Activated naive CD4-positive, alpha-beta T cell treated with Interleukin-2 at 50 U/mL for 16 hours (primary cell): ENCODE data around the gene SNAPC5.
A peak's percentile ranks its signal among the peaks of the same experiment; 100 is the strongest.
"Not testable (repeated sequence)": the region's sequence is repeated elsewhere in the genome, so short reads cannot be mapped to it uniquely, and the experiment has no call there.

Source experiments
- DNase-seq: peaks from one replicate; pipeline ENCODE4 v3.0.0-alpha.2; 2020

SNAPC5 gene, protein sequence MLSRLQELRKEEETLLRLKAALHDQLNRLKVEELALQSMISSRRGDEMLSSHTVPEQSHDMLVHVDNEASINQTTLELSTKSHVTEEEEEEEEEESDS

DNA sequence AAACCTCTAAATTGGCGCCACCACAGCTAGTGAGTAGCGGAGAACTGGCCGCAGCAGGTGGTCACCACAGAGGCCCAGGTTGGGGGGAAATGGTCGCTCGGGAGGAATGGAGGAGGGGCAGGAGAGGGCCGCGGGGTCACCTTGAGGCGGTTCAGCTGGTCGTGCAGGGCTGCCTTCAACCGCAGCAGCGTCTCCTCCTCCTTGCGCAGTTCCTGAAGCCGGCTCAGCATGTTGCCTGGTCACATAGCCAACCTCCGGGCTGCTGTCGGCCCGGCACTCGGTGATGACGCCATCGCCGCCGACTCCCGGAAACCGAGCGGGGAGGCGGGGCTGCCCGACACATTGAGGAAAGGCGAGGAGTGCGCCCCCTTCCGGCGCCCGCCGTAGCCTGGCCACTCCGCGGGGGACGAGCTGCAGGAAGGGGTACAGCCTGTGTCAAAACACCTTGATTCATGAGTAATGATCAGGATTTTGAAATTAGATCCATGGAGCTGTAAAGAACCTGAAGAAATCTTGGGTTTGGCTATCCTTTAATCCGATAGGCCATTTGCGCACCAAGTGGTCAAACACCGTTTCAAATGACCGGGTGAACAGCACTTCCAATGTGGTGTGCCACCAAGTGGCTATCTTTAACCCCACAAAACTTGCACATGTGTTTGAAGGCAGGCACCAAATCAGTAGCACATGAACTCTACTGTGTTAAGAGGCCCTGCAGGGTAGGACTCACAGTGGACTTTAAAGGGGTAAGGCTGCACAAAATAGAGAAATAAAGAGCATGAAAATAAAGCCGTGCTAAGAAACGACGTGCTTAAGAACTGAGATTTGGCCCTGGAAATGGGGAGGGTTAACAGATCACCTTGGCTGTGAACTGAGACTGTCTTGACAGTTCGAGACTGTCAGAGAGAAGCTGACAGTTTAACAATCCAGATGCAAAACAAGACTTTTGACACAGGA lies at the start of gene SNAPC5:
TSS of gene SNAPC5 (minus strand) at position 261 of the 954 bp plus-strand sequence. CDS start at position 230, 31 bp downstream.
- peak; percentile 98 for DNase-seq

DNA sequence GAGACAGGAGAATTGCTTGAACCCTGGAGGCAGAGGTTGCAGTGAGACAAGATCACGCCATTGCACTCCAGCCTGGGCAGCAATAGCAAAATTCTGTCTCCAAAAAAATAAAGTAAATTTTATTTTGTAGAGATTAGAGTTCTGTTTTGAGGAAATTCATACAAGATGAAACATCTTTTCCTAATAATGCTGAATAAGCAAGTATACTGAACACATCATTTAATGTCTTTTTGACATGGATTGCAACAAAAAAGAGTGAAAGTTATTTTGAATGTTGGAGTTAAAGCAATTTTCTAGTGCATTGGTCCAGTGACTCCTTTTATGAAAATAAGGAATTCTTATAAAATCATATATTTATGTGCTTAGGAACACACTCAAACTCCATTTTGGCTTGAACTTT lies 47.7 kb upstream of the SNAPC5 start:
- DNase-seq: no peak

DNA sequence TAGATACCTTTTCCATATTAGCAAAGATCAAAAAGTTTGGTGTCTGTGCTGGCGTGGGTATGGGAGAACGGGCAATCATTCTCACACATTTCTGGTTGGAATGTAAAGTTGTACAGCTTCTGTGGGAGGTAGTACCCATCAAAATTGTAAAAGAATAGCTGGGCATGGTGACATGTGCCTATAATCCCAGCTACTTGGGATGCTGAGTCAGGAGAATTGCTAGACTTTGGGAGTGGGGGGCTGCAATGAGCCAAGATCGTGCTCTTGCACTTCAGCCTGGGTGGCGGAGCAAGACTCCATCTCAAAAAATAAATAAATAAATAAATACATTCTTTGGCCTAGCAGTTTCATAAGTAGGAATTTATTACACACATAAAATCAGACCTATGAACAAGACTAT lies 45.3 kb upstream of the SNAPC5 start:
- DNase-seq: no peak

DNA sequence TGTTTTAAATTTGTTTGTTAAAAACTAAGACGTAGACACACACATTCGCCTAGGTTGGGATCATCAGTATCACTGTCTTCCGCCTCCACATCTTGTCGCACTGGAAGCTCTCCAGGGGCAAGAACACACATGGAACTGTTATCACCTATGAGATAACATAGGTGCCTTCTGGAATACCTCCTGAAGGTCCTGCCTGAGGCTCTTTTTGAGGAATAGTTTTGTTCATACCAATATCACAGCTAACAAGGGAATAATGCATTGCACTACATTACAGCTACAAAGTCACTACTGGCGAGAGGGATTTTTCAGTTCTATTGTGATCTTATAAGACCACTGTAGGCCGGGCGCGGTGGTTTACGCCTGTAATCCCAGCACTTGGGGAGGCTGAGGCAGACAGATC lies 37.5 kb upstream of the SNAPC5 start:
- no peak for DNase-seq

DNA sequence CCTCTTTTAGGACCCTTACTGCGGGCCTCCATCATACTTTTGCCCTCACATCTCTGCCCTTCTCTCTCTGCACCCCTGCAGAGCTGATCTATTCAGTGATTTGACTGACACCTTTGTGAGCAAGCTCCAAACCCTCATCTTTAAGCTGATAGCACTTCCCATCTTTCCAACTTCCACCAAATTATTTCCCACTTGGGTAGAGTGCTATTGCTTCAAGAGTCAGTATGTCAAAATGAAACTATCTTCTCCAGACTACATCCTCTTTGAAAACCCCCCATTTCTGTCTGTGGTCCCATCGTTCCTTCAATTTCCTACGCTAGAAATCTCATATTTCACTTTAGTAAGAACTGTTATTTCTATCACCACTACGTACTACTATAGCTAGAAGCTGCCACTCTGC lies 27.3 kb upstream of the SNAPC5 start:
- no peak for DNase-seq

DNA sequence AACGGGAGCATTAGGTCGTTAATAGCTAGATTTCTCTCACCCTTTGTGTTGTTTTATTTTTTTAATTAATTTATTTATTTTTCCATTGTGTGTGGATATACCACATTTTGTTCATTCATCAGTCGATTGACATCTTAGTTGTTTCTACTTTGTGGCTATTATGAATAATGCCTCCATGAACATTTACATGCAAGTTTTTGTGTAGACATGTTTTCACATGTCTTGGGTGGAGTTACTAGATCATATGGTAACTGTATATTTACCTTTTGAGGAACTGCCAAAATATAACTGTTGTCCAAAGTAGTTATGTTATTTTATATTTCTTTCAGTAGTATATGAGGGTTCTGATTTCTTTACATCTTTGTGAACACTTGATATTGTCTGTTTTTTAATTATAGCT lies 26.4 kb upstream of the SNAPC5 start:
- no peak for DNase-seq

DNA sequence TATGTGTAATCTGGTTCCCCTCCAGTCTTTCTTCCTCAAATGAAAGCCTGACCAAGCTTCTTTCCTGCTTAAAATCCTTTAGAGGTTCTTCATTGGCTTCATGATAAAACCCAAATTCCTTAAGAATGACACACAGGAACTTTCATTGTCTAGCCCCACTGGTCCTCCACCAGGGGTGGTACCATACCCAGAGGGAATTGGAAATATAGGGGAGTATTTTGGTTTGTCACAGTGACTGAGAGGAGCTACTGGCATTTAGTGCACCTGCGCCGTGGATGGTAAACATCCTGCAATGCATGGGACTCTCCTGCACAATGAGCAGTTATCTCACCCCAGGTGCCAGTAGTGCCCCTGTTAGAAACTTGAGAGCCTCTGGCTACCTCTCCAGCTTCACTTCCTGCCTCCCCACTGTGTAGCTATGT lies 18.4 kb upstream of the SNAPC5 start:
- DNase-seq: no peak

DNA sequence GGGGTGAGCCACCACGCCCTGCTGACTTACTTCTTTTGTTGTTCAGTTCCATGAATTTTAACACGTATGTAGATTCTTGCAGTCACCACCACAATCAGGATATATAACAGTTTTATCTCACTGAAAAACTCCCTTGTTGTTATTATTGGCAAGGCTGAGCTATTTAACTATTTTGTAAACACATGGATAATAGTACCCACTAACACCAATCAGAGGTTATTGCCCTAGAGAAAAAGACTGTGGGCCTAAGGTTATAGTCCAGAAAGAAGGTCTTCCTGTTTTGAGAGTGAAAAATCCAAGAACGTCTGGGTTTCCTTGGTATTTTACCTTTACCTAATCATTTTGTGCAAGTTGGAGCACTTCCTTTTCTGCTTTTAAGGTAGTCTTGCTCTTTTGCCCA lies 17.0 kb upstream of the SNAPC5 start:
- DNase-seq: no peak

DNA sequence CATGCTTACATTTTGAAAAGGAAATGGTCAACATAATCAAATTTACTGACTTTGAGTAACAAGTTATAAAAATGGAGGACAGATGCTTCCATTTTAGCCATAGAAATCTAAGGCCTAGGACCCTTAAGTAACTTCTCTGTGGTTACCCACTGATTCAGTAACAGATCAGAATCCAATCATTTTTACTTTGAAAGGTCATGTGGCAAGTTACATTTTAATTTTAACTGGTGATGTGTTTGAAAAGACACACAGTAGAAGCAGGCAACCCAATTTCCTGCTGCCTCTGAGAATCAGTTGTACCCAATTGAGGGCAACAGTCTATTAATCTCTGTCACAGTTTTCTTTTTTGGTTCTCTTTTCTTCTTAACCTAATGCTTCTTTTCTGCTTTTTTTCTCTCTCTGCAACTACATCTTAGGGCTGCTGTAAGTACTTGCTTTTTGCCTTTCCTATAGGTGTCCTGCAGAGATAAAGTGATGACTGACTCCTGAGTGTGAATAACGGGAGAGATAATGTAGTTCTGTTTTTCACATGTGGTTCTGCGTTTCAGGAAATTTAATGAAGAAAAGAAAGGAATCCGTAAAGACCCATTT lies 10.8 kb upstream of the SNAPC5 start:
- no peak for DNase-seq

DNA sequence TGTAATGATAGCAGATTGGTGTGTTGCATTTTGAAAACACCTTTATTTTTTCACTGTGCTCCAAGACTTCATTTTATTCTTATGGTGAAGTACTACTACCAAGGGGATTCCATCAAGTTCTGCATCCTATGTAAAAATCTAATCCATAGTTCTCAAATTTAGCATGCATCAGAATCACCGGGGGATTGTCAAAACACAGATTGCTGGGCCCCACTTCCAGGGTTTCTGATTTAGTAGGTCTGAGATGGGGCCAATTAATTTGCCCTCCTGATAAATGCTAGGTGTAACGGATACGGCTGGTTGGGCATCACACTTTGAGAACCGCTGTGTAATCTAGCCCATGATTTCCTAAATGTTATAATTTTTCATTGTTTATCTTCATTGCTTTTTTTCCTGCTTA lies 8.3 kb upstream of the SNAPC5 start:
- no peak for DNase-seq

DNA sequence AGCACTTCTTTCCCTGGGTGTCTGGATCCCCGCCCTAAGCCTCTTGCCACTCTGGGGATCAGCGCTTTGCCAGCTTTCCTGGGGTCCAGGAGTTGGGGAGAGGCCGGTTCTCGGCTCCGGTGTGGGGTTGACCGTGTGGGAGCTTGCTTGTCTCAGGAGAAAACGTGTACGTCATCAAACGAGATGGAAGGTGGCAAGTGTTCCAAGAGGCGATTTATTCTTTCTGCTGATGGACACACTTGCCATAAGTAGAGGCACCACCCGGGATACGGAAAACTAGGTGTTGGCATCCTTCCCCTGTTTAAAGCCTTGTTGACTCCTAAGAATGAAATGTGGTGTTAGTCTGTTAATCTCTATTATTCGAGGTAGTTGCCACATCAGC lies 7.9 kb upstream of the SNAPC5 start:
- DNase-seq: no peak

DNA sequence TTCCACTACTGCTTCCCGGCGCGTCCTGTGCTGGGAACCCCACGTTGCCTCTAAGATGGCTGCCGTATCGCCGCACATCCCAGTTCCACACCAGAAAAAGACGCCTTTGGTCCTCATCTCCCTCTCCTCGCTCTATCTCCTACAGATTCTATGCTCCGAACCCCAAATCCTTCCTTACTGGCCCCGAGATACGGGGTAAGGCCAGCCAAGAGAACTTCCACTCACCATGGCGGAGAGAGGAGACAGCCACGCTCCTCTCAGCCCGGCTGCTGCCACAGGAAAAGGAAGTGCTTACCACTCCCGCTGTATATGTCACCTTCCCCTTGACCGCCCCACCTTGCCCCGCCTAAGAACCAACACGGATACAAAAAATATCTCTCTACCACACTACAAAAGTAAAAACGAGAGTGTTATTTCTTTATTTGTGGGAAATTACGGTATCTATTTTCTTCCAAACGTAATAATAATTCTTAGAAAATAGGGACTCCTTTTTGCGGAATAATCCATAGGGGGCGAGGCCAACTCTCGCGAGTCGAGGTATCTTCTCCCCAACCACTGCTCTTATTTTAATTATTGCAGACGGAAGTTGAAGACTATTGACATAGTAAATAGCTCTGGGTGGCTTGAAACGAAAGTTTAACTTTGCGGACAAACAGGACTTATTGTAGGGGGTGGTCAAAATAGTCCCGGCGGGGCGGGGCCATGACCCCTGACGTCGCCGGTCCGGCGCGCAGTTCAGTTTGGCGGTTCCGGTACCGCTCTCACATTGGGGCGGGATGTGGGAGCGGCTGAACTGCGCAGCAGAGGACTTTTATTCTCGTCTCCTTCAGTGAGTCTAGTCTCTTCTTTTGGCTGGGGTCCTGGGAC lies 7.2 kb upstream of the SNAPC5 start, which contains the start of the genes RPL4 and ZWILCH:
TSS of gene RPL4 (minus strand) at position 293 of the 867 bp plus-strand sequence. CDS start at position 228, 65 bp downstream.
TSS of gene ZWILCH (plus strand) at position 764 of the 867 bp plus-strand sequence. CDS start at position 777, 13 bp downstream.
- DNase-seq: peak; percentile 84

DNA sequence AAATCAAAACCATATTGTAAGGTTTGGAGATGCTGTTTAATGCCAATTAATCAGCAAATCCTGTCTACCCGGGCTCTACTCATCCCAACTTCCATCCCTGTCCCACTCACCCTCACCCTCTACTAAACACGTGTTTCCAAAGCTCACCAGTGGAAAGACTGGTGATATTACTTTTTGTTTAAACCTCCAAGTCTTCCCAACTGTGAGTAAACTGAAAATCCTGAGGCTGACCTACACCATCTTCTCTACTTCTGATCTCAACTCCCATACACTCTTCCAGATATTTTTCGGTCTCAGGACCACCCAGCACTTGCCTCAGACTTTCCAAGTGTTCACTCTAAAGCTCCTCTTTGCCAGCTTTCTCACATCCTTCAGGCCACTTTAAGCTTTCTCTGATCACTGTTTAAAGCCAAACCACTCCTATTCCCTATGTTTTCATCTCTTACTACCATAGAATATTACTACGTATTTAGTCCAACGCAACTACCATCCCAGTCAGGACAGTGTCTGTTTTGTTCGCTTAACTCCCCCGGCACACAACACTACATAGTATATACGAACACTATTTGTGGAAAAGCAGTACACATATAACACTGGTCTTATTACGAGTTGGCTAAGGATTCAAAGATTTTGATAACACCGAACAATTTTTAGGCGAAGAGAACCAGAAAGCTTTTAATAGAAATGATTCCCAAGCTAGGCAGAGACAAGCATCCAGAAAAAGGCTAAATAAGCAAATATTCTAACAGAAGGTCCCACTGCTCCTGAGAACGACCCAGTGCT lies 6.4 kb upstream of the SNAPC5 start:
- no peak for DNase-seq

DNA sequence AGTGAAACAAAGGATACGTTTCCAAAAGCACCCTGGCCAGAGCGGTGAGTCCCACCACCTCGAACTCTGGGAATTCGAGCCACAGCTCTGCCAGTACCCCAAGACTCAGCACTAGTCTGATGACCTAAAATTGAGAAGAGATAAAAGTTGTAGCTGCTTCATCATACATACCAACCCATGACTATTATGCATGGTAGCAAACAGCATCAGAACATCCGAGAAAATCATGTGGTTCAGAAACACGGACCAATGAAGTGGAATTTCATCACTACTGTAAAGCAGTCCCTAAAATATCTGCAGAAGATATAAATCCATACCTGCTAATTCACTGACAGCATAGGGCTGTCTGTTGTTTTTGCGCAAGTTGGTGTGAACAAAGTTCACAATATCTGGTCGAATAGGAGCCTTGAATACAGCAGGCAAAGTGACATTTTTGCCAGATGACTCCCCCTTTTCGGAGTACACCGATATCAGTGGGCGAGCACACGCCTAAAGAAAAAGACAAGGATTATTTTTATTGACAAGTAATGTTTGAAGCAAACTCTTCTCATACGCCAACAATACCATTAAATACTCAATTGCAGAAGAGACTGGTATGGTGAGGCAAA lies 5.6 kb upstream of the SNAPC5 start:
- not testable (repeated sequence) for DNase-seq

DNA sequence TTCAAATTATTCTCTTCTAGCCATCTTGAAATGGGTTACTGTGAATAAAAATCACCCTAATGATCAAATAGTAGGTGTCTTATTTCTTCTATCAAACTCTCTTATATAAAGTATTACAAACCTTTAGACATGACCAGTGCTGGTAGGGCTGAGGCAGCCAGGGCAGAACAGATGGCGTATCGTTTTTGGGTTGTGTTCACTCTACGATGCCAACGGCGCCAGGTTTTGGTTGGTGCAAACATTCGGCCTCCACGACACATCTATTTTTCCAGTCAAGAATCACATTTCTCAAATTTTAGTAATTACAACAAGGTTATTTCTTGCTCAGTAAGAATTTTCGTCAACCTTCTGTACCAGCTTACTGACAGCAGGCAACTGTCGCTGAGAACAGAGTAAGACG lies 4.9 kb upstream of the SNAPC5 start:
- DNase-seq: no peak

DNA sequence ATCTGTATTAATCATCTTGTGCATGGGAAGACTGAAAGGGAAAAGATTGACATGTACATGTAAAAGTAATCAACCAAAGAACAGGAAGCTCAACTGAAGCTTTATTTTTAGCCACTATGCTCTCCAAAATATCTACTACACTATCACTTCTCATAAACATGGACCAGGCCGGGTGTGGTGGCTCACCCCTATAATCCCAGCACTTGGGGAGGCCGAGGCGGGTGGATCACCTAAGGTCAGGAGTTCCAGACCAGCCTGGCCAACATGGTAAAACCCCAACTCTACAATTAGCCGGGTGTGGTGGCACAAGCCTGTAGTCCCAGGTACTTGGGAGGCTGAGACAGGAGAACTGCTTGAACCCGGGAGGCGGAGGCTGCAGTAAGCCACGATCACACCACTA lies 2.8 kb upstream of the SNAPC5 start:
- DNase-seq: not testable (repeated sequence)

DNA sequence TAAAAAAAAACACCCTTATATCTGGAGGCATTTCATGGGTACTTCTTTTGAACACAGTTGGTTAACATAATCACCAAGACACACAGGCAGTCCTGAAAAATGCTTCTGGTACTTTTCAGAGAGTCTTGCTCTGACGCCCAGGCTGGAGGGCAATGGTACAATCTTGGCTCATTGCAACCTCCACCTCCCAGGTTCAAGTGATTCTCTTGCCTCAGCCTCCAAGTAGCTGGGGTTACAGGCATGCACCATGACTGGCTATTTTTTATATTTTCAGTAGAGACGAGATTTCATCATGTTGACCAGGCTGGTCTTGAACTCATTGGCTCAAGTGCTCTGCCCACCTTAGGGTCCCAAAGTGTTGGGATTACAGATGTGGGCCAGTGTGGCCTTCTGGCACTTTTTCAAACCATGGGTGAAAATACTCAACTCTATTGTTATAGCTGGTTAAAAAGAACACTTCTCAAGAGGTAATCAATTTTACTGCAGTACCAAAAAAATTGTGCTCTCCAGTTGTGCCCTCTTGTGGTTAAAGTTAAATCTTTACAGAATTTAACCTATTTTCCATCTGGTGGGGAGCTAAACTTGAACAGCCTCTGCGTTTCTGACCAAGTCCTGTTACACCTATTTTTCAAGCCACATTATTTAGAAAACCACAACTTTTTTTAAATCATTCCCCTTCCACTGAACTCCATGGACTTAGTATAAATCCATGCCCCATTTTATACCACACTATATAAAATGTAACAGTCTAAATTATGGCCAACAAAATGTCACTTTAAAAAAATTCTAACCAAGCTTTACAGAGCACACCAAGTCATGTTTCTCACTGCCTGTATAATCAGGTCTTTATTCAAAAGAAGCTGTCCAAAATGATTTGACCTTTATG lies 1.2 kb upstream of the SNAPC5 start:
- no peak for DNase-seq

DNA sequence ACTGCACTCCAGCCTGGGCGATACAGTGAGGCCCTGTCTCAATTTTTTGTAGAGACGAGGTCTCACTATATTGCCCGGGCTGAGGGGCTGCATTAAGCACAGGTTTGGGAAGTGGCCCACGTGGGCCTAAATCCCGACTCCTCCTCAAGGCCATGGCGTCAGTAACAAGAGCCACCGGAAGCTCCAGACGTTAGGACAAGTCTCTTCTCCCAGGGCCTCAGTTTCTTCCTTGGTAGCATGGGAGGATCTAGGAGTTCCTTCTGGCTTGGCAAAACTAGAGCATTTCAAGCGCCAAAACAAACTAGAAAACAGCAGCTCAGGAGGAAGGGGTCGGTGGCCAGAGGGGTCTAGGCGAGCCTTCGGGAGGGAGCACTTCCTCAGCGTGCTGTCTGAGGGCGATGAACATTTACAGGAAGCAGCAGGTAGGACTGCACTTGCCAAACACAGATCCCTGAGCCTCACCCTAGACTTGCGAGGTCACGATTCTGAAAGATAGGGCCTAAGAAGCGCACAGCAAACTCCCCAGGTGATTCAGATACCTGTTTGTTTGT lies 536 bp downstream of the SNAPC5 start:
- DNase-seq: no peak

DNA sequence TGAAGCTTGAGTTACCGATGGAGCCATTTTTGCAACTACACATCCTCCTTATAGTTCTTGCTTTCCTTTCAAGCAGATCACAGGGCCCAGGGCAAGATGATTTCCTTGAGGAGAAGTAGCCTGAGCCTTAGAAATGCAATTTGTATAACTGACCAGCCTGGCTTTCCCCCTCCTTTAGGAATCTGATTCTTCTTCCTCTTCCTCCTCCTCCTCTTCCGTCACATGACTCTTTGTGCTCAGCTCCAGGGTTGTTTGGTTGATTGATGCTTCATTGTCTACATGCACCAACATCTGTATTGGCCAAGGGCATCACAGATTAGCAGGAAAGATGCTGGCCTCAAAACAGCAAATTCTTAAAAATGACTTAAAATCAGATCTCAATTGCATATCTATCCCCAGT lies 3.3 kb downstream of the SNAPC5 start:
- DNase-seq: no peak

DNA sequence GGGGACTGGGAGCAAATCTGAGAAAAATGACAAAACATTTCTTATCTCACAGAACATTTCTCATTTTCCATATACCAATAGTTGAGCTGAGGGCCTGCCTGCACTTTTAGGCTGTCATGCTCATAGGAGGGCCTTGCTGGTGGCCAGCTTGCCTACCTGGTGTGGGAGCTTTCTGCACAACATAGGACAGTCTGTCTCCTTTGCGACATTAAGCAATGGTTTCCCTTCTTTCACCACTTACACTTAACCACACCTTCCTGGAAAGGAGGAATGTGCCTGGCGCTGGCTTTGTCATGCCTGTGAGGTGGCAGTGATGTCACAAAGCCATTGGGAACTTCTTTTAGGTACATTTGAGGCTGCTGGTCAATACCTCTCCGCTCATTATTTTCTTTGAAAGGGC lies 5.7 kb downstream of the SNAPC5 start:
- no peak for DNase-seq
